GM12878 (cell line): ENCODE measurements around the gene SBDS. TPM values are rescaled to one million over a fixed set of nuclear protein-coding genes. Genes with fewer than 3 reads are reported as not detected.

ENCODE experiments used
- ATAC-seq: fragments of 200-7000 bp; cut with Tn5 transposase; 3 replicates; pipeline ENCODE4 v1.9.1; 2020; ENCODE audit warnings: mild to moderate bottlenecking, moderate library complexity
- BruUV-seq: library from RNA; stranded (reverse); fragments of 400-500 nt; replicated peaks from 2 replicates; lab custom pipeline; 2021; lab: Mats Ljungman, UMichigan
- CTCF ChIA-PET: fragments of 300-600 bp; sonication (Branson Sonifier 250); formaldehyde crosslinking; extraction: SDS; loops from one replicate; lab custom pipeline; 2021; ENCODE audit warnings: inconsistent platforms; lab: Yijun Ruan, JAX
- POLR2A ChIA-PET: fragments of 350-600 bp; formaldehyde crosslinking; extraction: SDS; loops from one replicate; lab custom pipeline; 2021; ENCODE audit warnings: inconsistent platforms; lab: Charles Lee
- RAD21 ChIA-PET: fragments of 300-600 bp; sonication (Branson Sonifier 250); formaldehyde crosslinking; loops from one replicate; lab custom pipeline; 2023; ENCODE audit warnings: antibody characterized with exemption; ENCODE audit not compliant: unreplicated experiment; lab: Charles Lee
- SMC1A ChIA-PET: fragments of 300-600 bp; sonication (Branson Sonifier 250); formaldehyde crosslinking; loops from one replicate; lab custom pipeline; 2023; ENCODE audit not compliant: unreplicated experiment, uncharacterized antibody; lab: Charles Lee
- DNase-seq: peaks from one replicate; pipeline ENCODE4 v3.0.0-alpha.2; 2011; ENCODE audit warnings: low read depth, low spot score
- FAIRE-seq: peaks from 3 replicates; lab custom pipeline; 2011; peaks lifted over from hg19 to GRCh38; lab: Jason Lieb, UNC
- H2AFZ ChIP-seq: 2 replicates; pipeline ENCODE4 v1.6.0; 2011; ENCODE audit warnings: low read depth, low read length, control low read depth; ENCODE audit not compliant: control insufficient read depth
- H3K27ac ChIP-seq: 2 replicates; pipeline ENCODE4 v1.5.1; 2011; ENCODE audit warnings: control low read depth; ENCODE audit not compliant: control insufficient read depth, insufficient read depth
- H3K27me3 ChIP-seq, 2 experiments: replicated peaks in 1 of 2; 2 replicates each; pipeline versions ENCODE4 v1.6.0 to v1.6.1; 2011; ENCODE audit warnings: low read length in 1 of 2; ENCODE audit not compliant: control insufficient read depth in 2 of 2, insufficient read depth in 2 of 2
- H3K36me3 ChIP-seq, 2 experiments: 2 replicates each; pipeline ENCODE4 v1.5.1; 2011; ENCODE audit warnings: low read length in 1 of 2; ENCODE audit not compliant: control insufficient read depth in 2 of 2, insufficient read depth in 2 of 2
- H3K4me1 ChIP-seq: 2 replicates; pipeline ENCODE4 v1.6.1; 2011; ENCODE audit warnings: mild to moderate bottlenecking, low read length, moderate library complexity, mixed read lengths; ENCODE audit not compliant: control insufficient read depth, insufficient read depth
- H3K4me2 ChIP-seq: 2 replicates; pipeline ENCODE4 v1.6.0; 2011; ENCODE audit warnings: control low read depth; ENCODE audit not compliant: control insufficient read depth, insufficient read depth
- H3K4me3 ChIP-seq: fragments of 200-600 bp; sonication (generic); 2 replicates; pipeline ENCODE4 v1.5.1; 2016
- H3K79me2 ChIP-seq: 2 replicates; pipeline ENCODE4 v1.6.0; 2011; ENCODE audit warnings: low read length; ENCODE audit not compliant: control insufficient read depth, insufficient read depth
- H3K9ac ChIP-seq: 2 replicates; pipeline ENCODE4 v1.8.0; 2011; ENCODE audit warnings: low read length, control low read depth, mixed read lengths; ENCODE audit not compliant: control insufficient read depth, insufficient read depth
- H3K9me3 ChIP-seq: replicated peaks from 3 replicates; pipeline ENCODE4 v1.5.1; 2011; ENCODE audit warnings: mild to moderate bottlenecking, low read length; ENCODE audit not compliant: control insufficient read depth, insufficient read depth
- H4K20me1 ChIP-seq: 2 replicates; pipeline ENCODE4 v1.6.0; 2011; ENCODE audit not compliant: control insufficient read depth, insufficient read depth
- CEBPB ChIP-seq, 2 experiments: fragments of 150-350 bp in 1 of 2; IDR thresholded peaks; 2 replicates each; pipeline ENCODE4 v1.6.1; 2012 to 2014; ENCODE audit warnings: low read depth in 2 of 2, low read length in 2 of 2, borderline replicate concordance in 1 of 2, inconsistent platforms in 1 of 2
- CREM ChIP-seq: IDR thresholded peaks from 2 replicates; pipeline ENCODE4 v1.6.1; 2014; ENCODE audit warnings: antibody characterized with exemption, low read depth
- EED ChIP-seq: sonication (generic); IDR thresholded peaks from 2 replicates; pipeline ENCODE4 v1.6.1; 2016; ENCODE audit warnings: antibody characterized with exemption, low read depth
- IRF3 ChIP-seq: fragments of 450-650 bp; IDR thresholded peaks from 2 replicates; pipeline ENCODE4 v1.6.1; 2014; ENCODE audit warnings: mild to moderate bottlenecking
- JUNB ChIP-seq: IDR thresholded peaks from 2 replicates; pipeline ENCODE4 v1.6.1; 2016; ENCODE audit warnings: antibody characterized with exemption, mild to moderate bottlenecking
- MEF2A ChIP-seq: IDR thresholded peaks from 2 replicates; pipeline ENCODE4 v1.6.1; 2011; ENCODE audit warnings: low read depth, mild to moderate bottlenecking, low read length, moderate library complexity; ENCODE audit not compliant: insufficient read depth
- RELB ChIP-seq: fragments of 450-650 bp; IDR thresholded peaks from 2 replicates; pipeline ENCODE4 v1.6.1; 2017; ENCODE audit warnings: low read depth, mild to moderate bottlenecking, moderate library complexity
- RFX5 ChIP-seq: IDR thresholded peaks from 2 replicates; pipeline ENCODE4 v1.6.1; 2011; ENCODE audit warnings: low read depth, low read length, improper control_type of control experiment
- SMAD5 ChIP-seq: IDR thresholded peaks from 2 replicates; pipeline ENCODE4 v1.6.1; 2016; ENCODE audit warnings: antibody characterized with exemption, low read depth
- SRF ChIP-seq, 2 experiments: IDR thresholded peaks; 2 replicates each; pipeline ENCODE4 v1.6.1; 2011; ENCODE audit warnings: low read depth in 2 of 2, low read length in 2 of 2, mild to moderate bottlenecking in 1 of 2, moderate library complexity in 1 of 2
- TAF1 ChIP-seq: IDR thresholded peaks from 2 replicates; pipeline ENCODE4 v1.6.1; 2011; ENCODE audit warnings: mild to moderate bottlenecking, low read depth, low read length, borderline replicate concordance
- YBX1 ChIP-seq: fragments of 450-650 bp; IDR thresholded peaks from 2 replicates; pipeline ENCODE4 v1.6.1; 2016; ENCODE audit warnings: antibody characterized with exemption
- ZNF207 ChIP-seq: fragments of 450-650 bp; IDR thresholded peaks from 2 replicates; pipeline ENCODE4 v1.6.1; 2014; ENCODE audit warnings: antibody characterized with exemption, mild to moderate bottlenecking, borderline replicate concordance
- ZNF622 ChIP-seq: fragments of 450-650 bp; IDR thresholded peaks from 2 replicates; pipeline ENCODE4 v1.6.1; 2017; ENCODE audit warnings: mild to moderate bottlenecking, inconsistent platforms
- WGBS: methylation state at CpG from one replicate; pipeline ENCODE4 v1.1.6; 2016; ENCODE audit warnings: low lambda C conversion rate; ENCODE audit not compliant: insufficient replicate concordance, insufficient coverage; ENCODE audit errors: missing lambda C conversion rate; 5-methylcytosine and 5-hydroxymethylcytosine counted together
- in situ Hi-C: fragments of 300-500 bp; cut with MboI; formaldehyde crosslinking; loops from 9 replicates; pipeline ENCODE4 v1.14.3; 2018; ENCODE audit warnings: mixed read lengths
- intact Hi-C: fragments of 100-400 bp; cut with micrococcal nuclease; formaldehyde crosslinking; loops from one replicate; pipeline ENCODE4 v1.14.2; 2022; ENCODE audit not compliant: unreplicated experiment
- polyA plus RNA-seq, 11 experiments: library from polyadenylated mRNA; depleted of rRNA in 4 of 11; unstranded in 6 of 11; stranded (reverse) in 5 of 11; fragments of >200 nt; fragmentation: Nextera tagmentation in 4 of 11; fragmentation: Illumina TruSeq in 1 of 11; extraction: Ambion mirVana in 4 of 11; extraction: Trizol in 1 of 11; gene quantifications; 1 replicate in 1 of 11; 2 replicates in 10 of 11; pipeline versions ENCODE4 v1.2.1 to v1.2.3, GENCODE V29; 2011 to 2016; ENCODE audit warnings: inconsistent platforms in 2 of 11, missing spikeins in 2 of 11, low read depth in 1 of 11
- total RNA-seq, 4 experiments: library from RNA; depleted of rRNA in 3 of 4; stranded (reverse); fragments of >200 nt in 3 of 4; fragmentation: Illumina TruSeq in 1 of 4; extraction: Trizol in 1 of 4; gene quantifications; 2 replicates each; pipeline versions ENCODE4 v1.2.1 to v1.2.3, GENCODE V29; 2013 to 2021

Gene SBDS
- total and polyA plus RNA-seq, 10 of the 15 experiments (the other 5 are each of a cell fraction or from before 2014, with no cell fraction given), result 22.4 to 63.0 (median 32.8) TPM

- TF ChIP-seq IRF3, result no peak
- TF ChIP-seq MEF2A, result no peak
- TF ChIP-seq YBX1, result no peak
- TF ChIP-seq EED, result no peak
- no peak for TF ChIP-seq ZNF207
- no peak for TF ChIP-seq SRF (IDR thresholded peaks at IDR 0.05; ENCODE audit: low read depth in 2 of 2, low read length in 2 of 2)
- TF ChIP-seq RFX5, result no peak
- TF ChIP-seq TAF1, result no peak
- TF ChIP-seq JUNB, result no peak
- no peak for TF ChIP-seq ZNF622
- no peak for TF ChIP-seq CEBPB (IDR thresholded peaks at IDR 0.05; ENCODE audit: borderline replicate concordance in 1 of 2, low read depth in 2 of 2, low read length in 2 of 2)
- no peak for TF ChIP-seq RELB
- no peak for TF ChIP-seq SMAD5
- no peak for TF ChIP-seq CREM
- RAD21 ChIA-PET, result no interaction called here
- CTCF ChIA-PET, result no interaction called here
- no peaks in the 10 kb centered on the region for H3K27me3 ChIP-seq
- 91% methylated on average over 12 of the region's 13 CpGs for WGBS
- intact Hi-C loops, result no loop called here
- peaks cover 17 to 21% of the 10 kb centered on the region in 2 experiments for H3K36me3 ChIP-seq
- H4K20me1 ChIP-seq, result no peaks in the 10 kb centered on the region
- H3K27ac ChIP-seq, result no peak overlapping the region
- no peaks in the 10 kb centered on the region for H3K4me1 ChIP-seq
- no peaks in the 10 kb centered on the region for H3K9me3 ChIP-seq
- no peak overlapping the region for H2AFZ ChIP-seq
- DNase-seq, result no peak
- no peak overlapping the region for H3K4me2 ChIP-seq
- POLR2A ChIA-PET, result interaction anchor here (0.6 kb wide), 1 partner anchor 356 kb away, joined by 9 read pairs; no protein-coding TSS in a partner anchor
- no peak for ATAC-seq
- H3K4me3 ChIP-seq, result no peak overlapping the region
- BruUV-seq, result no TSS peak
- FAIRE-seq, result no peak
- no peaks in the 10 kb centered on the region for H3K79me2 ChIP-seq
- no peak overlapping the region for H3K9ac ChIP-seq
- SMC1A ChIA-PET, result no interaction called here
- in situ Hi-C loops, result no loop called here
Observed at GRCh38 chr7:66957595-66958290, 37.6 kb downstream of the SBDS start.
